Fibroblast of mammary gland (primary cell): ENCODE measurements around the gene RINT1.
A peak's percentile ranks its signal among the peaks of the same experiment; 100 is the strongest.

Experiments used
- DNase-seq: peaks from one replicate; pipeline ENCODE4 v3.0.0-alpha.2; 2010; ENCODE audit warnings: low read depth
- H3K4me3 ChIP-seq: 2 replicates; pipeline ENCODE4 v1.5.1; 2011; ENCODE audit warnings: low read depth, mild to moderate bottlenecking, low read length, moderate library complexity; ENCODE audit not compliant: control insufficient read depth
- CTCF ChIP-seq: conservative IDR thresholded peaks from 2 replicates; pipeline ENCODE4 v1.5.1; 2011; ENCODE audit warnings: low read depth, low read length, inconsistent platforms; ENCODE audit not compliant: control insufficient read depth, insufficient read depth

The RINT1 gene

GRCh38 chr7:105580022-105580740, 48.2 kb downstream of the RINT1 start:
- DNase-seq = no peak

GRCh38 chr7:105581066-105581811, 49.2 kb downstream of the RINT1 start, which contains the start of gene EFCAB10:
EFCAB10 (minus strand) TSS chr7:105581493; CDS start chr7:105581463, 30 bp downstream.
- H3K4me3 ChIP-seq = peak within 1 kb of the TSS; percentile 43
- peak; percentile 51 for DNase-seq
- no peak for TF ChIP-seq CTCF

More at GRCh38 chr7:105580022-105580740, 48.2 kb downstream of the RINT1 start:
- no peak for TF ChIP-seq CTCF
- no peak overlapping the region for H3K4me3 ChIP-seq

GRCh38 chr7:105583061-105583460, 51.1 kb downstream of the RINT1 start:
- DNase-seq = no peak
- TF ChIP-seq CTCF = no peak
- no peak overlapping the region for H3K4me3 ChIP-seq

GRCh38 chr7:105584165-105584564, 52.2 kb downstream of the RINT1 start:
- no peak for DNase-seq
- no peak for TF ChIP-seq CTCF
- no peak overlapping the region for H3K4me3 ChIP-seq

- H3K4me3 ChIP-seq = no peak overlapping the region
- no peak for DNase-seq
- TF ChIP-seq CTCF = no peak
Measured at GRCh38 chr7:105585850-105586500, 54.0 kb downstream of the RINT1 start.

- DNase-seq = peak; percentile 41
- no peak for TF ChIP-seq CTCF
- no peak overlapping the region for H3K4me3 ChIP-seq
Measured at GRCh38 chr7:105587909-105588635, 56.1 kb downstream of the RINT1 start.
